Coronary artery (tissue), 2 donors: ENCODE data around the gene LRRC31.
A peak's percentile ranks its signal among the peaks of the same experiment; 100 is the strongest.

Experiments
- DNase-seq: peaks from one replicate; pipeline ENCODE4 v3.0.0-alpha.2; 2017; ENCODE audit warnings: low spot score
- H3K27ac ChIP-seq, 2 donors: fragments of 200-600 bp; sonication (generic); one replicate each; pipeline ENCODE4 v1.5.1; 2016 to 2019
- H3K4me3 ChIP-seq: fragments of 200-600 bp; sonication (generic); 2 replicates; pipeline ENCODE4 v1.5.1; 2016; ENCODE audit warnings: mild to moderate bottlenecking, moderate library complexity
- CTCF ChIP-seq: fragments of 200-600 bp; sonication (generic); IDR thresholded peaks from one replicate; pipeline ENCODE4 v1.5.1; 2019; ENCODE audit warnings: antibody characterized with exemption

The LRRC31 gene

GRCh38 chr3:169836078-169836941, 33.4 kb downstream of the LRRC31 start:
- Histone ChIP-seq H3K4me3 (no peak overlapping the region), H3K27ac (peak overlapping the region in 1 of 2 donors; percentile 7)
- no peak for TF ChIP-seq CTCF
- DNase-seq, result no peak

- DNase-seq, result no peak
- TF ChIP-seq CTCF, result no peak
- no peak overlapping the region for H3K4me3 ChIP-seq
- H3K27ac ChIP-seq, result no peak overlapping the region
Measured at GRCh38 chr3:169835533-169835932, 34.2 kb downstream of the LRRC31 start.

DNA sequence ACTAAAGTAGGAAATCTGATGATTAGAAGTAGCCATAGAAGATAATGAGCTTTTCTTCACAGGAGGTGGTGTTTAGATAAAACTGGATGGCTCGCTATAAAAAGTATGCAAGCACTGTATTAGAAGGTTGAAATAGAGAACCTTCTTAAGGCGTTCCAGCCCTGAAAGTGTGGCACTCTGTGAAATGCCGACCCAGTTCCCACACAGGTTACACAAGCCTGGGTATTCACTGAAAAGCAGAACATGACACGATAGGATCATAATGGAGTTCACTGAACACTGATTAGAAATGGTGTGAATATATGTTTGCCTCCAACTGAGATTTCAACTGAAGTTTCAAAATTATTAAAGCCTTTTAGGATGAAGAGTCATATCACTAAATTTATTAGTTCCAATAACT, 42.0 kb downstream of the LRRC31 start:
- DNase-seq, result no peak
- H3K27ac ChIP-seq, result no peak overlapping the region
- no peak for TF ChIP-seq CTCF
- H3K4me3 ChIP-seq, result no peak overlapping the region

DNA sequence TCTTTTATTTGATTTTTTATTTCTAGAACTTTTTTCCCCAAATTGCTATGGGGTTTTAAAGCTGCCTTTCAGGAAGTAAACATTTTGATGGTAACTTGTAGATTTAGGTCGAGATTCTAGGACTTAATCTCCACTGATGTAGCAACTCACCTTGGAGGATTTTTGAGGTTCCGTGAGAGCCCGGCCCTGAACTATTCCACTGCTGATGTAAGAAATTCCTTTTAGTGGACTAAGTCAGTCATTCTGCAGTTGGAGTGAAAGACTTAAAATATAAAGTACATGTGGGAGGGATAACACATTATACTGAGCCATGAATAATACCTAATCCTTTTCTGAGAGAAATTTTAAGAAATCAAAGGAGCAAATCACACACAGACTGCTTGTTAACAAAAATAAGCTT, 44.4 kb downstream of the LRRC31 start:
- DNase-seq, result no peak
- Histone ChIP-seq H3K27ac (no peak overlapping the region), H3K4me3 (no peak overlapping the region)
- no peak for TF ChIP-seq CTCF

DNA sequence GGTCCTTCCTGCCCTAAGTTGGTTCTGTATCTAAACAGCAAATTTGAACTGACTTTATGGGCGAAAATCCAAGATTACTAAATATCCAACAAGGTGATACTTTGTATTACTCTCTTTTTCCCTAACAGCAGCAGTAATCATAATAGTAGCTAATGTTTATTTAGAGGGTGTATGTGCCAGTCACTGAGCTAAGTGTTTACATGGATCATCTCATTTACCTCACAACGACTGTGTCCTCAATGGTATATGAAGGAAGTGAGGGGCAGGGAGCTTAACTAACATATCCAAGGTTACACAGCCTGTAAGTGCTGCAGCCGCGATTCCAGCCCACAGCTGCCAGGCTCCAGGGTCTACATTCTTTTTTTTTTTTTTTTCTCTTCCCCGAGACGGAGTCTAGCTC, 46.8 kb downstream of the LRRC31 start:
- Histone ChIP-seq H3K4me3 (no peak overlapping the region), H3K27ac (no peak overlapping the region)
- no peak for TF ChIP-seq CTCF
- DNase-seq, result no peak

- no peak for TF ChIP-seq CTCF
- DNase-seq, result no peak
- Histone ChIP-seq H3K4me3 (no peak overlapping the region), H3K27ac (no peak overlapping the region)
Measured at GRCh38 chr3:169822540-169822939, 47.2 kb downstream of the LRRC31 start.

- no peak for TF ChIP-seq CTCF
- DNase-seq, result no peak
- Histone ChIP-seq H3K4me3 (no peak overlapping the region), H3K27ac (no peak overlapping the region)
Measured at GRCh38 chr3:169822091-169822490, 47.6 kb downstream of the LRRC31 start.
